Measurements from ENCODE around the gene ORM2. TPM values are rescaled to one million over a fixed set of nuclear protein-coding genes. Genes with fewer than 3 reads are reported as not detected.

Gene ORM2
- total RNA-seq, 2 donors from 2014 or later = not detected

DNA sequence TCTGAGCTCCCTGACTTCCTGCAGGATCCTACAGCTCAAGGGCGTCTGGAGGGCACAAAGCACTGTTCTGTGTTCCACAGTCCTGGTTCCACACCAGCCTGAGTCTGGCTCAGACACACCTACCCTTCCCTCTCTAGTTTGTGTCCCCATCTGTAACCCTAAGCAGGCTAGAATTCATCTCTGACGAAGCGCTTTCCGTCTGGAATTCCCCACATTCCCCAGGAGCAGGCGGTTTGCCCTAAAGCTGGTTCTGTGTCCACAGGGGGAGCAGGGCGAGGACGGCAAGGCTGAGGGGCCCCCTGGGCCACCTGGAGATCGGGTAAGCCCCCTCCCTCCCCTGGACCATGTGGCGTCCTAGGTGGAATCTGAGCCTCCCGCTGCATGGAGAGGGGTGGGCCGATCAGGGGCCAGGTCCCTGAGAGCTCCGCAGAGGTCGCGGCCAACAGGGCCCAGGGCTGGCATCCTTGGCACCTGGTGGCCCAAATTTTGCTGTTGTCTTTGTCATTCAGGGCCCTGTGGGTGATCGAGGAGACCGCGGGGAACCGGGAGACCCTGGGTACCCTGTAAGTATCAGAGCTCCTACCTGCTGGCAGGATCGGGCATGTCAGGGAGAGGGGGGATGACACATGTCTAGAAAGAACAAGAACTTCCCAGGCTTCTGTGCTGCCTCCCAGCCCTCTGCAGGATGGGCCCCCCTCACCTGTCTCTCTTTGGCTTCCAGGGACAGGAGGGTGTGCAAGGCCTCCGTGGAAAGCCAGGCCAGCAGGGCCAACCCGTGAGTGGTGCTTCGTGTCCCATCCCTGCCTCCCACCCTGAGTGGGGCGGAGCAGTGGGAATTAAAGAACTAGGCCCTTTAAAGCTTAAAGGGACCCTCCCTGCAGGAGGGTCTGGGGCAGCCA is 41.2 kb upstream of the ORM2 start:
- H3K4me3 Mint-ChIP-seq = no peak overlapping the region
- peaks cover 6% of the 10 kb centered on the region for H3K36me3 Mint-ChIP-seq (ENCODE audit: low read depth)
- no peak for ATAC-seq
- DNase-seq = no peak
- no peaks in the 10 kb centered on the region for H3K9me3 ChIP-seq (ENCODE audit: control insufficient read depth, low read length, poor library complexity, severe bottlenecking)
- H3K27ac Mint-ChIP-seq = no peak overlapping the region
- peaks cover 4% of the 10 kb centered on the region for H3K4me1 Mint-ChIP-seq
- H3K27me3 Mint-ChIP-seq = peaks cover 7% of the 10 kb centered on the region

- Mint-ChIP-seq H3K36me3 (ENCODE audit: low read depth) (peaks cover 6% of the 10 kb centered on the region), H3K27me3 (peaks cover 7% of the 10 kb centered on the region), H3K27ac (no peak overlapping the region), H3K4me3 (no peak overlapping the region), H3K4me1 (peaks cover 4% of the 10 kb centered on the region)
- DNase-seq (no peak), ATAC-seq (no peak)
- H3K9me3 ChIP-seq (ENCODE audit: control insufficient read depth, low read length, poor library complexity, severe bottlenecking) = no peaks in the 10 kb centered on the region
Observed at GRCh38 chr9:114289106-114289505, 40.6 kb upstream of the ORM2 start.

DNA sequence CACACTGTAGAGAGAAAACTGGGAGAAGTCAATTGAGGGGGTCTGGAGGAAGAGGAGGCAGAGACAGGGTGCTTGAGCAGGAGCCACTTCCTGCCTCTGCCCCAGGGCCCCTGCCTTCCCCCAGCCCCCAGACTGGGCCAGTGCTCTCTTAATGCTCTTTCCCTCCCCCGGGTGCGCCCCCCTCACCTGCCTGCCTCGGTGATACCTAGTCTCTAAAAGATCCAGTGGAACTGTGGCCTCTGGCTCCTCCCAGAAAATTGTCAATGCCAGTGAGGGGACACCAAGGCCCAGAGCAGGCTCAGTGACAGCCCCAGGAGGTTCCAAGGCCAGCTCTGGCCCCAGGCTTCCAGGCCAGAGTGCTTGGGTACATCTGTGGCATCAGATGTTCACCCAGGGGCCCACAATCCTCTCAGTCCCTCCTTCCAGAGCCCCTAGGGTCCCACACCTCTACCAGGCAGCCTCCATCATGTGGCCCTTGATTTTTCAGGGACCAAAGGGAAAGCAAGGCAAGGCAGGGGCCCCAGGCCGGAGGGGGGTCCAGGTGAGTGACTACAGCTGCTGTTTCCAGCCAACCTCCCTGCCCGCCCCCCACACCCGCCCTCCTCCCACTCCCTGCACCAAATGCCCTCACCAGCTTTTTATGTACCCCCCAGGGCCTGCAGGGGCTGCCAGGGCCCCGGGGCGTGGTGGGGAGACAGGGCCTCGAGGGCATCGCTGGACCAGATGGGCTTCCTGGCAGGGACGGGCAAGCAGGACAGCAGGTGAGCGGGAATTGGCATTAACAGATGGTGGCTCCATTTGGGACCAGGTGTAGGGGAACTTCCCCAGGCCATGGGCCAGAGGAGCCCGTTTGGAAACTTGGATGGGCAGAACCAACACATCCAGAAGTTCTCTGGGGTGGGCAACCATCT is 39.8 kb upstream of the ORM2 start:
- no peak overlapping the region for H3K27ac Mint-ChIP-seq
- H3K27me3 Mint-ChIP-seq = peaks cover 7% of the 10 kb centered on the region
- no peak for DNase-seq
- no peak for ATAC-seq
- no peaks in the 10 kb centered on the region for H3K9me3 ChIP-seq (ENCODE audit: control insufficient read depth, low read length, poor library complexity, severe bottlenecking)
- peaks cover 4% of the 10 kb centered on the region for H3K4me1 Mint-ChIP-seq
- no peak overlapping the region for H3K4me3 Mint-ChIP-seq
- H3K36me3 Mint-ChIP-seq (ENCODE audit: low read depth) = peaks cover 6% of the 10 kb centered on the region

DNA sequence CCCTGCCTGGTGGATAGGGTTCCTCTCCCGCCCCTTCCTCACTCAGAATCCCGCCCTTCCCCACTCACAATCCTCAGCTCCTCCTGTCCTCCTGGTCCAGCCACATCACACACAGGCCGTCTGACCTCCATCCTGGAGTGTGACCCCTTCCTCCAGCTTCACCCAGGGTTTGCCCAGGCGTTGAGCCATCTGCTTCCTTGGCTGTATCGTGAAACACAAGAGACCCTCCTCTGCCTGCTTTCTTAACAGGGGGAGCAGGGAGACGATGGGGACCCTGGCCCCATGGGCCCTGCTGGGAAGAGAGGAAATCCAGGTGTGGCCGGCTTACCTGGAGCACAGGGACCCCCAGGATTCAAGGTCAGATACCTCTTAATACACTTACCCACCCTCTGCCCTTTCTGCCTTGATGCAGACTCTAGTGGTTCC is 39.1 kb upstream of the ORM2 start:
- peak overlapping the region; percentile 67 for H3K27ac Mint-ChIP-seq
- peaks cover 3% of the 10 kb centered on the region for H3K9me3 ChIP-seq (ENCODE audit: control insufficient read depth, low read length, poor library complexity, severe bottlenecking)
- H3K4me1 Mint-ChIP-seq = peaks cover 4% of the 10 kb centered on the region
- peak; percentile 25 for ATAC-seq
- DNase-seq = no peak
- no peak overlapping the region for H3K4me3 Mint-ChIP-seq
- H3K36me3 Mint-ChIP-seq (ENCODE audit: low read depth) = peaks cover 6% of the 10 kb centered on the region
- peaks cover 7% of the 10 kb centered on the region for H3K27me3 Mint-ChIP-seq

- ATAC-seq (peak; percentile 54), DNase-seq (peak; percentile 48 to 65 (median 49))
- peak overlapping the region; percentile 45 for H3K4me3 Mint-ChIP-seq
- peaks cover 9% of the 10 kb centered on the region for H3K36me3 Mint-ChIP-seq (ENCODE audit: low read depth)
- H3K4me1 Mint-ChIP-seq = peaks cover 4% of the 10 kb centered on the region
- peaks cover 7% of the 10 kb centered on the region for H3K27me3 Mint-ChIP-seq
- H3K9me3 ChIP-seq (ENCODE audit: control insufficient read depth, low read length, poor library complexity, severe bottlenecking) = peaks cover 3% of the 10 kb centered on the region
- H3K27ac Mint-ChIP-seq = peak overlapping the region; percentile 67
Observed at GRCh38 chr9:114291064-114291474, 38.6 kb upstream of the ORM2 start.

GRCh38 chr9:114291886-114292590 is 37.6 kb upstream of the ORM2 start:
- ATAC-seq (no peak), DNase-seq (no peak)
- H3K9me3 ChIP-seq (ENCODE audit: control insufficient read depth, low read length, poor library complexity, severe bottlenecking) = peaks cover 3% of the 10 kb centered on the region
- peaks cover 9% of the 10 kb centered on the region for H3K36me3 Mint-ChIP-seq (ENCODE audit: low read depth)
- H3K27ac Mint-ChIP-seq = no peak overlapping the region
- peaks cover 4% of the 10 kb centered on the region for H3K4me1 Mint-ChIP-seq
- H3K4me3 Mint-ChIP-seq = no peak overlapping the region
- peaks cover 7% of the 10 kb centered on the region for H3K27me3 Mint-ChIP-seq

DNA sequence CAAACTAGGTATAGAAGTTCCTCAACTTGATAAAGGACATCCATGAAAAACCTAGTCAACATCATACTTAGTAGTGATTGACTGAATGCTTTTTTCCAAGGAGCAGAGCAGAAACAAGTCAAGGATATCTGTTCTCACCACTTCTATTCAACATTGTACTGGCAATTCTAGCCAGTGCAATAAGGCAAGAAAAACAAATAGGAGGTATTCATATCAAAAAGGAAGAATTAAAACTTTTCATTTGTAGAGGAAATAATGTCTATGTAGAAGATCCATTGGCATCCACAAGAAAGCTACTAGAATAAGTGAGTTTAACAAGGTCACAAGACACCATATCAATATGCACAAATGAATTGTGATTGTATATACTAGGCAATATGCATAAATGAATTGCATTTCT is 35.0 kb upstream of the ORM2 start:
- peaks cover 4% of the 10 kb centered on the region for H3K4me1 Mint-ChIP-seq
- DNase-seq (no peak), ATAC-seq (no peak)
- H3K9me3 ChIP-seq (ENCODE audit: control insufficient read depth, low read length, poor library complexity, severe bottlenecking) = peaks cover 3% of the 10 kb centered on the region
- peaks cover 9% of the 10 kb centered on the region for H3K36me3 Mint-ChIP-seq (ENCODE audit: low read depth)
- H3K4me3 Mint-ChIP-seq = no peak overlapping the region
- peaks cover 7% of the 10 kb centered on the region for H3K27me3 Mint-ChIP-seq
- H3K27ac Mint-ChIP-seq = no peak overlapping the region

DNA sequence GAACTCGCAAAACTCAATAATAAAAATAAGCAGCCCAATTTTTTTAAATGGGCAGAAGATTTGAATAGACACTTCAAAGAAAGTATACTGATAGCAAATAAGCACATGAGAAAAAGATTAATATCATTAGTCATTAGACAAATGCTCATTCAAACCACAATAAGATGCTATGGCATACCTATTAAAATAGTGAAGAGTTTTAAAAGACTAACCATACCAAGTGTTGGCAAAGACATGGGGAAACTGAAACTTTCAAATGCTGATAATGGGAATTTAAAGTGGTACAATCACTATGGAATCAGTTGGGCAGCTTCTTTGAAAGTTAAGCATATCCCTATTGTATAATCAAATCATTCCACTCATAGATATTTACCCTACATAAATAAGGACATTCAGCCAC is 33.3 kb upstream of the ORM2 start:
- no peaks in the 10 kb centered on the region for H3K4me1 Mint-ChIP-seq
- no peak for ATAC-seq
- no peak overlapping the region for H3K27ac Mint-ChIP-seq
- H3K36me3 Mint-ChIP-seq (ENCODE audit: low read depth) = peaks cover 10% of the 10 kb centered on the region
- H3K9me3 ChIP-seq (ENCODE audit: control insufficient read depth, low read length, poor library complexity, severe bottlenecking) = peaks cover 3% of the 10 kb centered on the region
- H3K4me3 Mint-ChIP-seq = no peak overlapping the region
- no peak for DNase-seq
- peaks cover under 1% of the 10 kb centered on the region for H3K27me3 Mint-ChIP-seq

DNA sequence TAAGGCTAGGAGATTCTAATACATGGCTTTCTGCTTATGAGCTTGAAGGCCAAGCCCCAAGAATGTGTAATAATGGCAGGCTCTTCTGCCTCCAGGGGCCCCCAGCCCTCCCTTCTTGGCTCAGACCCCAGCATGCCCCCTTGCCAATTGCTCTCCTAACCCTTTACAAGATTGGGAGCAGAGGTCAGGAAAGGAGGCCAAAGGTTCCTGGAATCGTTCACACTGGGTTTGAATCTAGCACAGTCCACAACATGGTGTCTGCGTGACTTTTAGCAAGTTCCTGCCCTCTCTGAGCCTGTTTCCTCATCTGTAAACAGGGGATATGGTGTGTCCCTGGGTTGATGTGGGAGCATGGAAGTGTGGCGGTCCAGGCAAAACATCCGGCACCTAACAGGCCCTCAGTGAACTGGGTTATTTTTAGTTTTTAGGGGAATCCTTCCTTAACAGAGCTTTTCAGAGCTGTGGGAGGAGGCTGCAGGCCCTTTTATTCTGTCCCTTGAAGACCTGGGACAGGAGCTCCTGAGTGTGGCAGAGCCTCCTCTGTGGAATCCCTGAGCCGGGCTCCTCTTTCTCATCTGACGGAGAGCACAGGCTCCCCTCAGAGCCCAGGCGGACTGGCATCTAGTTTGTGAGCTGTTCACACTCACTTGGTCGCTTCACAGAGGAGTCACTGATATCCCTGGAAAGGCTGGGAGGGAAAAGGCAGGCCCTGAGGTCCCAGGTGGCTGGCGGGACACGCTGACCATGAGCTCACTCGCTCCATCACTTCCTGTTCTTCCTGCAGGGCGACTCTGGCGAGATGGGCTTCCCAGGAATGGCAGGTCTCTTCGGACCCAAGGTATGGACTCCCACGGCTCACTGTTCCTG is 30.1 kb upstream of the ORM2 start:
- DNase-seq (no peak), ATAC-seq (no peak)
- no peak overlapping the region for H3K4me3 Mint-ChIP-seq

GRCh38 chr9:114300153-114300845 is 29.4 kb upstream of the ORM2 start:
- Mint-ChIP-seq H3K4me3 (no peak overlapping the region), H3K27me3 (peaks cover under 1% of the 10 kb centered on the region), H3K27ac (no peak overlapping the region), H3K36me3 (ENCODE audit: low read depth) (peaks cover 7% of the 10 kb centered on the region), H3K4me1 (no peaks in the 10 kb centered on the region)
- ATAC-seq = no peak
- peaks cover 3% of the 10 kb centered on the region for H3K9me3 ChIP-seq (ENCODE audit: control insufficient read depth, low read length, poor library complexity, severe bottlenecking)
- DNase-seq = no peak

More for the DNA sequence above, 30.1 kb upstream of the ORM2 start:
- peaks cover 3% of the 10 kb centered on the region for H3K9me3 ChIP-seq (ENCODE audit: control insufficient read depth, low read length, poor library complexity, severe bottlenecking)
- Mint-ChIP-seq H3K27me3 (no peaks in the 10 kb centered on the region), H3K4me1 (no peaks in the 10 kb centered on the region), H3K36me3 (ENCODE audit: low read depth) (peaks cover 7% of the 10 kb centered on the region), H3K27ac (no peak overlapping the region)

- Mint-ChIP-seq H3K36me3 (ENCODE audit: low read depth) (peaks cover 4% of the 10 kb centered on the region), H3K27ac (no peak overlapping the region)
Observed at GRCh38 chr9:114300846-114301797, 28.5 kb upstream of the ORM2 start.

More at GRCh38 chr9:114300846-114301797, 28.5 kb upstream of the ORM2 start:
- H3K9me3 ChIP-seq (ENCODE audit: control insufficient read depth, low read length, poor library complexity, severe bottlenecking) = no peaks in the 10 kb centered on the region
- DNase-seq (no peak), ATAC-seq (no peak)
- peaks cover 9% of the 10 kb centered on the region for H3K27me3 Mint-ChIP-seq
- H3K4me1 Mint-ChIP-seq = peaks cover 4% of the 10 kb centered on the region
- H3K4me3 Mint-ChIP-seq = no peak overlapping the region

All from T-helper 17 cell (primary cell).